Stimulated activated naive CD4-positive, alpha-beta T cell treated with Interleukin-2 at 50 U/mL for 16 hours (primary cell): Measurements from ENCODE around the gene SLC6A6.
"Not testable (repeated sequence)": the region's sequence is repeated elsewhere in the genome, so short reads cannot be mapped to it uniquely, and the experiment has no call there.

ENCODE experiments used
- DNase-seq: peaks from one replicate; lab custom pipeline; 2025; lab: John Stamatoyannopoulos, UW

The SLC6A6 gene

DNA sequence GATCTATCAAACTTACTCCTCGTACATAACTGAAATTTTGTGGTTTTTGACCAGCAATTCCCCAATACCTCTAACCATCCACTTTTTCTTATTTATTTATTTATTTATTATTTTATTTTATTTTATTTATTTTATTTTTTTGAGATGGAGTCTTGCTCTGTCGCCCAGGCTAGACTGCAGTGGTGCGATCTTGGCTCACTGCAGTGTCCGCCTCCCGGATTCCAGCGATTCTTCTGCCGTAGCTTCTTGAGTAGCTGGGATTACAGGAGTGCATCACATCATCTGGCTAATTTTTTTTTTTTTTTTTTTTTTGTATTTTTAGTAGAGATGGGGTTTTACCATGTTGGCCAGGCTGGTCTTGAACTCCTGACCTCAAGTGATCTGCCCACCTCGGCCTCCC is 35.3 kb downstream of the SLC6A6 start:
- not testable (repeated sequence) for DNase-seq

DNA sequence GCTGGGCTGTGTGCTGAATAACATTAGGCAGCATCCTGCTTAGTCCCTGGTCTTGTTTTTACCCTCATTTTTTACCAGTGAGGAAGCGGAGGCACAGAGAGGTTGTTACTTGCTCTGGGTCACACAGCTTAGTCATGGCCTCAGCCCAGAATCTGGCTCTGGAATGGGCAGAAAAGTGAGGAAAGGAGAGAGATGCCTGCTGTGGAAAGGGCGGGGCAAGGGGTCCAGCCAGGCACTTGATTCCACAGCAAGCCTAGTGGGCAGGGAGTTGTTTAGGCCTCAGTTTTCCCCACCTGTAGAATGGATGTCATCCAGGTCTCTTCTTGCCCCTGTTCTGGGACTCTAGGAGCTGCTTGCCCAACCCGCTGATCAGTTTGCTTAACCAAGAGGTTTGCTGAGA is 35.9 kb downstream of the SLC6A6 start:
- DNase-seq = no peak

DNA sequence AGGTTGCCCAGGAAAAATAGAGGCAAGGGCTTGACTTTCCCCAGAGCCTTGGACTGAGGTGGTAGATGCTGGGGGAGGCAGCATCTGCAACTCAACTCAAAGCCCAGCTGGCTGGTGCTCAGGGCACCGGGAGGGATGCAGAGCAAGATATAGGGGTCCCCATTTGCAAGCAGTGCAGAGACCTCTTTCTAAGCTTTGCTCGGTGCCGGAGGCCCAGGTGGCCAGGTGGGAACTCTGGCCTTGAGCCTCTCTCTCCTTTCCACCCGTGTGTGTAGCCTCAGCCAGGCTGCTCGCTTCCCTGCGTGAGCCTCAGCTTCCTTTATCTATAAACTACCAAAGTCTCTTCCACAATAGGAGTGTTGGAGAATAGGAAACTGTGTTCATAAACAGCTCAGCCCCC is 36.5 kb downstream of the SLC6A6 start:
- no peak for DNase-seq

DNA sequence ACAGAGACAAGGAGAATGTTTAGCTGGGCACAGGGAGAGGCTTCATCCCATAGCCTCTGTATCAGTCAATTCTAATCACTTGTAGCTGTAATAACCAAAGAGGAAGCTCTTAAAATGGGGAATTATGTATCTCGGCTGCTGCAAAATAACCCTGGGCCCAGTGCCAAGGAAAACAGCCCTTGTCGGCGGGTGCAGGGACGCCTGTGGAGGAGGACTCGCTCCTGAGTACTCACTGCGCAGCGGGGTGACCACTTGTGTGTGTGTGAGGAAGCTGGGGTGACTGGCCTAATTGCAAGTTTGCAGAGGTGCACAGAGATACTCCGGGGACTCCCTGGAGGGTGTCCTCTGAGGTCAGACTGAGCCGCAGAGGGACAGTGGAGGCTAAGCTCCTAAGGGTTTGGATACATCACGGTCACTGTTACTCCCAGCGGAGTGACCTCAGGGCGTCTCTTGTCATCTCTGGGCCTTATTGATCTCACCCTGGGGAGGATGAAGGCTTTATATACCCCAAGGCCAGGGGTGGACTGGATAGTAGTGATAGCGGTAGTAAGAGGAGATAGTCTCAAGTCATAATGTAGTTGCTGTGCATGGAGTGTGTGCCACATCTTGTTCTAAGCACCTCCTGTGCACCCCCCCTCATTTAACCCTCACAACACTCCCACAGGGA is 37.2 kb downstream of the SLC6A6 start:
- DNase-seq = no peak

DNA sequence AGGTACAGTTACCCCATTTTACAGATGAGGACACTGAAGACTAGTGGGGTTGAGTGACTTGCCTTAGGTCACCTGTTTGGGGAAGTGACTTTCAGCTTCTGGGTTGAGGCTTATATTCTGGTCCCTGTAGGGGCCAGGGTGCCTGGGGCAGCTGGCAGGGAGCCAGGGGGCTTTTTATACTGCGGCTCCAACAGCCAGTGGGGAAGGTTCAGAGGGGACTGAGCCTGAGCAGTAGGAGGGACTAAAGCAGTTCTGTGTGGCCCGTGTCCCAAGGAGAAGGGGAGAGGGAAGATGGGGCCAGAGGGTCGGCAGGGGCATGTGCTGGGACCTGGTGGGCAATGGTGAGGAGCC is 37.7 kb downstream of the SLC6A6 start:
- DNase-seq = no peak

DNA sequence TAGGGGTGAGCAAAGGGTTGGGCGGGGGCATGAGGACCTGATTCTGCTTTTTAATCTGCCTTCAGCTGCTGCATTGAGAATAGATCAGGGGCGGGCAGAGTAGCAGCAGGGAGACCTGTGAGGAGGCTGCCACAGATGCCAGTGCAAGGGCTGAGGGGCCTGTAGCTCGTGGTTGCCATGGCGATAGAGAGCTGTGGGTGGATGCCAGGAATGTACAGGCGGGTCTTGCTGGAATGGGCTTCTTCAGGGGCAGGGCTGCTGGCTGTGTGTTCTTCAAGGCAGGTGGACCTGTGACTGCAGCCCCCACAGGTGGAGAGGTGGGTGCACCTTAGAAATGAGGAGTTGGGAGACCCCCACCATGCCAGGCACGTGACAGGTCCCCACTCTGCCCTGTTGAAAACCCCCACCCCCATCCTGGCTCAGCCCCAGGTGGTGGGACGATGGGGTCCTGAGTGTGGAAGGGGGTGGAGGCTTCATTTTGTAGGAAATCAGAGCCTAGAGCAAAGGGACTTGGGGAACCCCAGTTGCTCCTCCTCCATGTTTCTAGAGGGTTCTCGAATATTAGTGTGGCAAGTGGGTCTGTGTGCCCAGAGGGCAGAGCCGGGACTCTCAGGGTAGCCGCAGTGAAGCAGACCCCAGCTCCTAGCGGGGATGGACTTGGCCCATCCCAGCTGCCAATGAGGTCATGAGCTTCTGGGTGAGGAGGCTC is 38.3 kb downstream of the SLC6A6 start:
- DNase-seq = no peak

DNA sequence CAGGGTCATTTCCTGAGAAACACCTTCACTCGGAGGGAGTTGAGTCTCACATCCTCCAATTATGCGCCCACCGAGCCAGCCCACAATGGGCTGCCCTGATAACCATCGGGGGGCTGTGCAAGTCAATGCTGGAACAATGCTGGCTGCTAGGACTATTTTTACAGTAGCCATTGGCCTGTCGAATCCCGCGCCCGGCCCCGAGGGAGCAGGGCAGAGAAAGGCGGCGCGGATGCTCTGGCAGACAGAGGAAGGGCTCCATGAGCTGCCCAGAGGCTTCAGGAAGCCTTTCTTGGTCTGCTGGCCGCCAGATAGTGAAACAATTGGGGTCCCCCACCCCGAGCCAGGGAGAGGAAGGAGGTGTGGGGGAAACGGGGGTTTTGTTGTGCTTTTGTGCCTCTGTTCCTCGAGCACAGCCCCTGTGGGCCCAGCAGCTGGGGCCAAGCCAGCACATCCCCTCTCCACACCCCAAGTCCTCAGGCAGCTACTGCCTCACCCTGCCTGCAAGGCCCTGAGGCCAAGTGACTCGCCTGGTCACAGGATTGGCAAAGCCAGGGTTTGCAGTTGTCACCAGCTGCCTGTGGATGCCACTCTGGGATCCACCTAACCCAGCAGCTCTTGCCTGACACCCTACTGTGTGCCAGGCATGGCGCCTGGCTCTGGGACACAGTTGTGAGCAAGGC is 39.0 kb downstream of the SLC6A6 start:
- DNase-seq = no peak

DNA sequence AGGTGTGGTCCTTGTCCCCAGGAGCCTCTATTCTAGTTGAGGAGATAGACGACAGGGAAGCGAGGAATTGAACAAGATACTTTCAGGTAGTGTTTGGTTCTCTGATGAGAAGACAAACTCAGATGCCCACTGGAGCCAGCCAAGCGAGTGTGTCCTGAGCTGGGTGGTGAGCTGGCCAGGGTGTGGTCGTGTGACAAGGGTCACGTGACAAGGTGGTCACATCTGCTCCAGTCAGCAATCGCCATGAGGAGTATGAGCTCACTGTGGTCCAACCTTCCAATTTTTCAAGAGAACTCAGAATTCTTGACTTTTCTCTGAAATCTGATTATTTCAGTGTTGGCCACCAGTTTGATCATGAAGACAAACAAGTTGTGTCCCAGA is 39.5 kb downstream of the SLC6A6 start:
- DNase-seq = no peak

DNA sequence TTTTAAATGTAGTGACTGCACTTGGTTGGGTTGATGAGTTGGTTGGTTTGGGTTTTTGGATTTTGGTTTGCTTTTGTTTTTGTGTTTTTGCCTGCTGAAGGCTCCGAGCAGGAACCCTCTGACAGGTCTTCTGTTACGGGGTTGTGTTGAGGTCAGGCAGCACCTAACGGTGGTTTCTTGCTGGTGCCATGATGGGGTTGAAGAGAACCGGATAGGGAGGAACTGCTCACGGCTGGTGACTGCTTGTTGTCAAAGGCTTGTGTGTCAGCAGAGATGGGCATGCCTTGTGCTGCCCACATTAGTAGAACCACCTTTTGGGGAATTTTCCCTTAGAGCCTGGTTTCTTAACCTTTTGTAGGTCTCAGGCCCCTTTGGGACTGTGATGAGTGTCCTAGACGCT is 42.0 kb downstream of the SLC6A6 start:
- no peak for DNase-seq

DNA sequence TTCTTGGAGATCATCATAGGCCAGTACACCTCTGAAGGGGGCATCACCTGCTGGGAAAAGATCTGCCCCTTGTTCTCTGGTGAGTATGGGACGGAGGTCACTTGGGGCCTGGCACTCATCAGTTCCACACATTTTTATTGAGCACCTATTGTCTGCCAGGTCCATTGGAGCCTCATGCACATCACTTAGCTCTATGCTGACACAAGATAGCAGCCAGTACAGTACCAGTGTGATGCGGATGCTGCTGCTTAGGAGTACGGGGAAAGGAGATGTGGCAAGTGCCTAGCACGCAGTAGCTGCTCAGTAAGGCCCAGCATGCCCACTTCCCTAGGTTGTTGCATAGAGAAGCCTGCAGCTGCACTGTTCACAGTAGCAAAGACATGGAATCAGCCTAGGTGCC is 43.4 kb downstream of the SLC6A6 start:
- no peak for DNase-seq

DNA sequence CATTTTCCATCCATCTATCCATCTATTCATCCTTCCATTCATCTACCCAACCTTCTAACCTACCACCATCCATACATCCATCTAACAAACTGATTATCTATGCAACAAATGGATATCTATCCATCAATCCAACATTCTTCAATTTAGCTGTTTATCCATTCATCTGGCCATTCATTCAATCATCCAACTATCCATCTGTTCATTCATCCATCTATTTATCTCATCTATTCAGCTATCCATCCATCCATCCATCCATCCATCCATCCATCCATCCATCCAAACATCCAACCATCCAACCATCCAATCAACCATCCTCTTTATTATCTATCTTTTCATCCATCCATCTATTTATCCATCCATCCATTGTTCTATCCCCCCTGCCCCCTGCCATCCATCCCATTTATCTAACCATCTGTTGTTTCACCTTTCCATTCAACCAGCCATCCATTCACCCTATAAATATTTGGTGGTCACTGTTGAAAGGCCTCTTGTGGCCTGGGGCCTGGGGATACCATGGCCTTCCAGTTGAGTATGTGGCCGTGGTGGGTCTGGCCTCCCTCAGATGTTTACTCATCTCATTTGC is 44.7 kb downstream of the SLC6A6 start:
- no peak for DNase-seq

DNA sequence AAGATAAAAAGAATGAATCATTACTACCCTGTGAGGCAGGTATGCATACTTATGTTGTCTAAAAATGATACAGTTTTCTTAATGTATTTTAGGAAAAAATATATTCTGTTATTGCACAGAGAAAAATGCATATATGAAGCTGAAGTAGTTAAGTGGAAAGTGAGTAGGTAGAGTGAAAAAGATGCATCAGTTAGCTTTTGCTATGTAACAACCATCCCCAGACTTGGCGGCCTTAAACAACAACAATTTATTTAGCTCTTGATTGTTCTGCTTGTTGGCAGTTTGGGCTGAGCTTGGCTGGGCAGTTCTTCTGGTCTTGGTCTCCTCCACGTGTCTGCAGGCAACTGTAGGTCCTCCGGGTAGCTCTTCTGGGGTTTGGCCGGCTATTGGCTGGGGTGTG is 45.7 kb downstream of the SLC6A6 start:
- no peak for DNase-seq

DNA sequence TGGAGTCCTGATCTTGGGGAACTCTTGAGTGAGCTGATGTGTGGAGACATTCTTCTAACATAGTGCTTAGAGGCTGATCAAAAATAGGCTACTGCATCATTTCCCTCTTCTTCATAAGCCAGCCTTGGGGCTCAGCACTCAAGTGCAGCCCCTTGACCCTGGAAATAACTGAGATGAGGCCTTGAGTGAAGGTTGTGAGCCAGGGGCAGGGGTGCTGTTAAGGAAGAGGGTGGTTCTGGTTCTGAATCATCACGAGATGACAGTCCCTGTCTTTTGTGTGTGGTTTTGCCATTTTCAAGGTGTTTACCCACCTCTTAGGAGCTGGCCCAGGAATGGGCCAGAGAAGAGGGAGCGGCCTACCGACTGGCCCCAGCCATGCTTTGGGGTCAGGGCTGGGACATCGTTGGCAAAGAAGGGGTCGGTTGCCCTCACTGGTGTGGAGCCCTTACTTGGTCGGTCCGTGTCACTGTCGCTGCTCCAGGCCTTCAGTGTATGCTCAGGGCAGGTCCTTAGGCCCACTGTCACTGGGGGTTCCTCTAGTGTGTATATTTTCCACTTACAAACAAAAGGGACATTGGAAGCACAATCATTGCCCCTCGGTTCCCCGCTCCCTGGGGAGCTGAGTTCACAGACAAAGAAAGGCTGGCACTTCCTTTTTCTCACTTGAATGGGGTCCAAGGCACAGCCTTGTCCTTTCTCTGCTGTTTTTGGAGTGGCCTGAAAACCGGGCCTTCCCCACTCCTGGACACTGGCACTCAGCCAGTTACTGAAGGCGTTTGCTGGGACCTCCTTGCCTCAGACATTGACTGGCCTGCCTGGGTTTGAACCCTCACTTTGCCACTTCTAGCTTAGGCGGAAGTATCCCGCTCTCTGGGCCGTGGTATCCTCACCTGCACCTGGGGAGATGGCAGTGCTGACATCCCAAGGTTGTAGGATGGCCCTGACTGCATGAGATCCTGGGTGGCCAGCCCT is 46.6 kb downstream of the SLC6A6 start:
- DNase-seq = no peak

DNA sequence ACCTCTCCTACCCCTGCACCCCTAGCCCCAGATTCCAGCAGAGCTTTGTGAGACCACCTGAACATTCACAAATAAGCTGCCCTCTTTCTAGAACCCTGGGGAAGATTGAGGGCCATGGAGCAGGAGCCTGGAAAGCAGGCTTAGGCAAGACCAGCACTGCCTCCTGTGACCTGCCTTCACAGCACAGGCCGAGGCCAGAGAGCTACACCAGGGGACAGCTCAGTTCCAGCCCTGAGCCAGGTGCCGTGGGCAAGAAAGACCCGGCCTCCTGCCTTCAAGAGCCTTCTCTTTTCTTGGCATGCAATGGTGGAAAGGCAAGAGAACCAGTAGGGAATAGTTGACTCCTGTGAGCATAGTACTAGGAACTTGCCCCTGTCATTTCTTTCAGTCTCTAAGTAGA is 48.1 kb downstream of the SLC6A6 start:
- DNase-seq = no peak

DNA sequence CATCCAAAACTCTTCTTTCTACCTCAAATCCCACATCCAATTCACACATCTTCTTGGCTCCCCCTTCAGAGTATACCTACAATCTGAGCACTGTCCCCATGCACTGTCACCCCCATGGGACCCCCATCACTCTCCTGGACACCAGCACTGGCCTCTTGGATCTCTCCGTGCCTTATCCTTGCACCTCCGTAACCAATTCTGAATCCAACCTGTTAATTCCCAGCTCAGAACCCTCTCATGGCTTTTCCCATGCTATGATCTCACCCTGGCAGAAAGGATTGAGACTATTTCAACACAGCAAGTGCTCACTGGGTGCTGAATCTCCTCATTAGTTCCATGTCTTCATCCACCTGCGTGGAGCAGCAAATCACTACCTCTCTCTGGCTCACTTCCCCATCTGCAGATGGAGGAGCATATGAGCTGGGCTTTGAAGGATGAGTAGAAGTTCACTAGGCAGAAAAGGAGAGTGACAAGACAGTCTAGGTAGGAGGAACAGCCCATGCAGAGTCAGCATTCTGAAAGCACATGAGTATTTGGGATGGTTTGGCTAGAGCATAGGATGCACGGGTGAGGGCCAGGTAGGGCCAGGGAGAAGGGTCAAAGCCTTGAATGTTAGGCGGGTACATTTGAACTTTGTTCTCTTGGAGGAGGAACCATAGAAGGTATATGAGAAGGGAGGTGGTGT is 48.7 kb downstream of the SLC6A6 start:
- DNase-seq = no peak

DNA sequence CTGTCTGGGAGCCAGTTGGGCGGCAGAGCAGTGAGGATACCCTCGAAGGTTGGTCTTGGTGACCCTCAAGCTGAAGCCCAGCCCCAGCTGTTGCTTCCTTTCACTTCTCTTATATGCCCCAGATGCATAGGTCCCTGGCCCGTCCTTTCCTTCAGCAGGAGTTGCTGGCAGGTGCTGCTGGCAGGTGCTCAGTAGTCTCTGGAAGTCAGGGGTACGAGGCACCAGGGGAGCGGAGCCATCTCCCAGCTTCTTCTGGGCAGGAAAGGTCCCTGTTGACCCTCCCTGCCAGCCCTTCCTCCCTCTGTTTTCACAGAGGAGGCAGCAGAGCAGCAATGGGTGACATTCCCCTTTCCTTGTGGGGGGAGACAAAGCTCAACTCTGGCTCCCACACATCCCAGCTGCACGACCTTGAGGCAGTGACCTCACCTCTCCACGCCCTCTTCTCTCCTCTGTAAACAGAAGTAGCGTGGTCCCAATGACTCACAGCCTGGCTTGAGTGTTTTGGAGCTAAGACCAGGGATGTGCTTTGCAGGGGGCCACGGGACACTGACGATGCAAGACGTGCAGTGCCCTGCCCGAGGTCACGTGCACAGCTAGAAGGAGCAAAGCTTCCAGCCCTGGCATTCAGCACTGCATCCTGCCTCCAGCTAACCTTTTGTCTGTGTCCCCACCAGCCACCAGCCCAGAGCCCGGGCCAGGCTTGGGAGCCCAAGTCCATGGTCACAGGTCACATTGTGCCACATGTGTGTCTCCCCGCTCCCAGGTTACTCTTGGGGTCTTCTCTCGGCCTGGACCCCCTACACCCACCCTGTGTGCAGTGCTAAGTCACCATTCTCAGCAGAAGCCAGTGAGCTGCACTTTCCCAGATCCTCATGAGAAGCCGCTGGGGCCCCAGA is 49.7 kb downstream of the SLC6A6 start:
- DNase-seq = no peak

DNA sequence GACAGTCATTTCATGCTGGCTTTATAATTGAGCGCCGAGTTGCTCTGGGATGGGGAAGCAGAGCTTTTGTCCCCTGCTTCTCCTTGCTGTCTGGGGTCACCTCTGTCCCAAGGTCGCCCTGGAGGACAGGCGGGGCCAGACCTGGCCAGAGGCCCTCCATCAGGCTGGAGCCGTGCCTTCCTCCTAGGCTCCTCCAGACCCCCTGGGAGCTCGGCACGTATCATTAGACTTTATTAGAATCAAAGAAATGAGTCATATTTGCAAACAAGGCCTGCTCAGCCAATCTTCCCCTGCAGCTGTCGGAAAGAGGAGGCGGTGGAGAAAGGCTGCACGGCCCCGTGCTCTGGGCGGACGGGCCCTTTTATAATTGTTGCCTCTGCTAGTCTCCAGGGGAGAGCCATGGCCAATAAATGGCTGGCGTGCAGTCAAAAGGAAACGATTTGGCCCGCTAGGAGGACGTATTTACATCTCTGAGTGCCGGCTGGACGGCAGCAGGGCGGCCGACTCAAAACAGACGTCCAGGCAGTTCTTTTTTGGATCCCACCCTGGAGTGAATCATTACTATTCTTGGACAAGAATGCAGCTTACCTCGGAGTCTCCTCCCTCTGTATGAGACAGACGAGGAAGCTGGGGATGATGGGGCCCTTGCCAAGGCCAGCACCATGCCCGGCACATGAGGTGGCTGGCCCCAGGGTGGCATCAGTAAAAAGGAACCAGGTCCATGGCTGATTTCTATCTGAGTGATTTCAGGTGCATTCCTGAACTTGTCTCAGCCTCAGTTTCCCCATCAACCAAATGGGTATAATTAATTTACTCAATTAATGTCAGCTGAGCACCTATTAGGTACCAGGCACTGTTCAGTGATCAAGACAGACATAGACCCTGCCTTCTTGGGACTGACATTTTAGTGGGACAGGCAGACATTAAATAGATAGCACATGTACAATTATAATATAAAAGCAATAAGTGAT is 50.6 kb downstream of the SLC6A6 start:
- no peak for DNase-seq

DNA sequence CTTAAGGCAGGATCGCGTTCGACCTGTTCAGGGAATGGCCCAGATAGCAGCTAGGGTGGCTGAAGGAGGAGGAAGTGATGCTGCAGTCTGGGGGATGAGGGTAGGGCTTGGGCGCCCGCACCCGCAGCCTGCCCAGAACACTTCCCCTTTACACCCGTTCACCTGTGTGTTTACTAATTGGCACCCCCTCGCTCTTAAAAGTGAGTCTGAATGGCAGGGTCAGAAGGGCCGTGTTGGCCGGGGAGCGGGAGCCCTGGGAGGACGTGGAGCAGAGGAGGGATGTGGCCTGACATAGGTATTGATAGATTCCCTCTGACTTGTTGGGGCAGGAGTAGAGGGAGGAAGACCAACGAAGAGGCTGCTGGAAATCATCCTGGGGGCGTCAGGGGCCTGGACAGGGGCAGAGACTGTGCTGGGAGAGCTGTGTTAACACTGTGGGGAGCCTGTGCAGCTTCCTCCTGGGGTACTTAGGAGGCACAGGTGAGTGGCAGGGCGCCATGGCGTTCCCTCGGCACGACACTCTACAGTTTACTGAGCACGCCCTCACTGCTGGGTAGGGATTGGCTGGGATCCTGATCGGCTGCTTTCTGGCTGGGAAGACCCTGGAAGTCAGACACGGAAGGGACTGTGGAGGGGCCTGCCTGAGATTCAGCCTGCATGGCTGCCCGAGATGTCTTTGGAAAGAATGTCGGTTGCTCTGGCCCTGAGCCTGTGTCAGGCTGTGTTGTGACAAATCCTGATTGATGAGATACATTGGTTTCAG is 51.7 kb downstream of the SLC6A6 start:
- no peak for DNase-seq
